OCI-LY3 (cell line): Measurements from ENCODE around the gene NCK2.

ENCODE experiments used
- EZH2phosphoT487 ChIP-seq: fragments of 200-600 bp; shearing (Covaris generic); IDR thresholded peaks from 2 replicates; pipeline ENCODE4 v1.6.1; 2018; ENCODE audit warnings: antibody characterized with exemption, mixed run types, low read depth
- TF ChIP-seq, protein P1 (sequence below): fragments of 200-600, 300-600 bp; sonication (generic); IDR thresholded peaks from 2 replicates; pipeline ENCODE4 v1.5.1; 2014; ENCODE audit warnings: antibody characterized with exemption, low read length, low read depth

DNA sequence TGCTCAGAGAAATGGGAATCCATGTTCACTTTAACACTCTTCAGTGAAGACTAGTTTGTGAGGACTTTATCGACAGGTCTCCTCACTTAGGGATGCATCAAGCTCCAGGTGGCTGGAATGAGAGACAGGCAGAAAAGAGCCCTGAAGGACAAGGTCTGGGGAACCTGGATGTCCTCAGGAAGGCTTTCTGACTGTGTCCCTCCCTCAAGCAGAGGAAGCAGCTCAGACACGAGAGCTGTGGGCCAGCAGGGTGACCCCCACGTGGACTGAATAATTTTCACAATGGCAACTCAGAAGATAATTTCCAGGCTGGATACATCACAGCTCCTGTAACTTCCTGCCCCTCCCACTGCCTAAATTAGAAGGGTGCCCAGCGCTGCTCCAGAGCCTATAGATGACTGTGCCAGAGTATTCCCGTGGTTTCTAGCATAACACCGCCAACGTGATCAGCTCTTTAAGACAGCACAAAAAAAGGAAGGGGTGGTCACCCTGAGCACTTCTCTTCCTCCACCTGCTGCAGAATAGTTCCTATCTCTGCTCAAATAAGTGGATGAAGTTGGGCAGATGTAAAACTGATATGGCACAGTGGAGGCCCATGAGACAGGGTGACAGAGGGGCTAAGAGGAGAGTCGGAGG, 25.7 kb upstream of the NCK2 start:
- TF ChIP-seq, protein P1, sequence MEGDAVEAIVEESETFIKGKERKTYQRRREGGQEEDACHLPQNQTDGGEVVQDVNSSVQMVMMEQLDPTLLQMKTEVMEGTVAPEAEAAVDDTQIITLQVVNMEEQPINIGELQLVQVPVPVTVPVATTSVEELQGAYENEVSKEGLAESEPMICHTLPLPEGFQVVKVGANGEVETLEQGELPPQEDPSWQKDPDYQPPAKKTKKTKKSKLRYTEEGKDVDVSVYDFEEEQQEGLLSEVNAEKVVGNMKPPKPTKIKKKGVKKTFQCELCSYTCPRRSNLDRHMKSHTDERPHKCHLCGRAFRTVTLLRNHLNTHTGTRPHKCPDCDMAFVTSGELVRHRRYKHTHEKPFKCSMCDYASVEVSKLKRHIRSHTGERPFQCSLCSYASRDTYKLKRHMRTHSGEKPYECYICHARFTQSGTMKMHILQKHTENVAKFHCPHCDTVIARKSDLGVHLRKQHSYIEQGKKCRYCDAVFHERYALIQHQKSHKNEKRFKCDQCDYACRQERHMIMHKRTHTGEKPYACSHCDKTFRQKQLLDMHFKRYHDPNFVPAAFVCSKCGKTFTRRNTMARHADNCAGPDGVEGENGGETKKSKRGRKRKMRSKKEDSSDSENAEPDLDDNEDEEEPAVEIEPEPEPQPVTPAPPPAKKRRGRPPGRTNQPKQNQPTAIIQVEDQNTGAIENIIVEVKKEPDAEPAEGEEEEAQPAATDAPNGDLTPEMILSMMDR, result no peak
- no peak for TF ChIP-seq EZH2phosphoT487
